NCI-H2227 (cell line): ENCODE data around the gene GNAT3.

Source experiments
- DNase-seq: peaks from one replicate; lab custom pipeline; 2025; ENCODE audit not compliant: unreplicated experiment; lab: John Stamatoyannopoulos, UW

Gene GNAT3

DNA sequence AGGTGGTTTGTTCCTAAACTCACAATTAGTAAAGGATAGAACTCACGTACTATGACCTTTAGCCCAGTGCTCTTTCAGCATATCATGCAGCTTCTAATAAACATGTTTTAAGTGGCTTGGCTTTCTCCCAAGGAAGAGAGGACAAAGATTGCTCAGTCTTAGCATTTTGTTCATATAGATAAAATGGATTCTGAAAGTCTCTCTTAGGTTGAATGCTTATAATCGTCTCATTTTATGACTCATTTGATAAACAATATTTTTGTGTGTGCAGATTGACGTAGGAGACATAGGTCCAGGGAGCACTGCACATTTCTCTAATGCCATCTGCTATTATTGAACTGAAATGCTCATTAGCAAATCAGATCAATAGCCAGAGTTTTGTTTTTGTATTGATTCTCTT is 44.8 kb downstream of the GNAT3 start:
- peak; percentile 58 for DNase-seq

DNA sequence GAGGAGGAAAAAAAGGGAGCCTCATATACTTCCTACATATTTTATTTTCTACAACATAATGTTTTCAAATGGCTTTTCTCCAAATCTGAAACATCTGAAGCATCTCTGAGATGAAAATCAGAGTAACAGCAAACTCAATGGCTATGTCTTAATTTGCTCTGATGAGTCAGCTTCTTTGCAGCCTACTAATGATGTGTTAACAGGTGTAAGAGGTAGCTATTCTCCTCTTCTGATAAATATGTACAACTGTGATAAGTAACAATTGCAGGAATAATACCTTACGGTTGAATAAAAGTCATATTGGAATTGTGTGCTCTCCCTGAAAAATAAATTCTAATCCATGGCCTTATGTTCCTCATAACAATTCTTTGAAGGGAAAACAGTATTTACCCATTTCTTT is 45.2 kb downstream of the GNAT3 start:
- DNase-seq: no peak

- DNase-seq: no peak
Observed at GRCh38 chr7:80464211-80464610, 47.7 kb downstream of the GNAT3 start.

- no peak for DNase-seq
Observed at GRCh38 chr7:80463272-80463920, 48.5 kb downstream of the GNAT3 start.

- DNase-seq: no peak
Observed at GRCh38 chr7:80460857-80461256, 51.0 kb downstream of the GNAT3 start.

- no peak for DNase-seq
Observed at GRCh38 chr7:80459776-80460510, 51.9 kb downstream of the GNAT3 start.

DNA sequence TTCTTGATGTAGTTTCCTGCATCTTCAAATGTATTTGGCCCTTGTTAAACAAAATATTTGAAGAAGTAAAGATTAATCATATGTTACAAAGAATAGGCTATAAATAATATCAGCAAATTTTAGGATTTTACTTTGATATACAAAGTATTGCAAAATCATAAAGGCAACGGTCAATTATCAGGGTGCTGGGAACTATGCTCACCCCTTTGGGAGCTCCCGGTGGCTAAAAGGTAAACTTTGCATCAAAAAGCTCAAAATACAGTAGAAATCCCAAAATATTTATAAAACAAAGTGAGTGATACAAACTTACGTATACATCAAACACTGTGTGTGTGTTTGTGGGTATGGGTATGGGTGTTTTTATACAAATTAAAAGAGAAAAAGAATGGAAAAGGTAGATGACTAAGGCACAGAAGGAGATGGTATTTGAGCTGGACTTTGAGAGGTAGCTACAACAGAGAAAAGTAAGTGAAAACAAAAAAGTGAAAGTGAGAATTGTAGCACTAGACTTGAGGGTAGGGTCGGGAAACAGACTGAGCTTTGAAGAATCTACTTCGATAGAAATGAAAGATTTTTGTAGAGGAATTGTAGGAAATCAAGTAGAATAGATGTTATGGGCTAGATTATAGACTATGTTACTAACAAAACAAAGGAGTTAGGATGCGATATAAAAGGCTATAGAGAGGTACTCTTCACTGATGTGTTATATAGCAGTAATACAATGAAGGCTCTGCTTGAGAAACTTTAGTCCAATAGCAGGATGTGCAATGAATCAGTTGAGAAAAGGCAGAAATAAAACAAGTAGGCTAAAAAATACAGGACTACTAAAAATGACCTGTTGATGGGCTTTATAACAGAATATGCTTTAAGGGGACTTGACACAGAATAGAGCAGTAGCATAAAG is 52.8 kb downstream of the GNAT3 start:
- DNase-seq: no peak

- DNase-seq: peak; percentile 47
Observed at GRCh38 chr7:80453699-80454340, 58.0 kb downstream of the GNAT3 start.

- DNase-seq: no peak
Observed at GRCh38 chr7:80450621-80451308, 61.1 kb downstream of the GNAT3 start.

DNA sequence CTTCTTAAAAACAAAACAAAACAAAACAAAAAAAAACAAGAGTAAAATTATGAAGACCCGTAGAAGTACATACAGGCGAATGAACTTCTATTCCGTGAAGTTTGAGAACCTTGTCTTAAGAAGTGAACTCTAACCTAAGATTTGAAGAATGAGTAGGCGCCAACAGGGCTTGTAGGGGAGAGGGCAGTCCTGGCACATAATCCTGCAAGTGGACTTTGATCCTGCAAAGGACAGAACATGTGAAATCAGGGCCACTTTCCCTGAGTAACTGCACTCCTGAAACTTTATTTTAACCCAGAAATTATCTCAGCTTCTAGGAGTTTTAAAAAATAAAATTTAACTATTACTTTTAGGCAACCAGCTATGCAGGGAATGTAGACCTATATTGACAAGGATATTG is 62.0 kb downstream of the GNAT3 start:
- DNase-seq: no peak

DNA sequence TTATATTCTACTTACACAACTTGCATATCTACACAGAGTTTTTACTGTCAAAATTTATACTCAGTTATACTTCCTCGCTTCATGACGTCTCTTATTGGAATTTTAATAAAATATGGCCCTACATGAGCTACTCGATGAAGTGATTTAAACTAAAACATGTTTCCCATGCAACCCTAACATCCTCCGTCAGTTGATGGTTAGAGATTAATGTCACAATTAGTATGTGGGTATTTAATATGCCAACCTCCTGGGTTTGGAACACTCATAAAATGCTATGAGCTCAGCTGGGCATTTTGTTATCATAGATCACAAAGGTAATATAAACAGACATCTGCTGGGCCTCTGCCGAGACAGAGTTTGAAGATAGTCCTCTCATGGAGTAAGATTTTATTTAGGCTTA is 66.5 kb downstream of the GNAT3 start:
- no peak for DNase-seq

DNA sequence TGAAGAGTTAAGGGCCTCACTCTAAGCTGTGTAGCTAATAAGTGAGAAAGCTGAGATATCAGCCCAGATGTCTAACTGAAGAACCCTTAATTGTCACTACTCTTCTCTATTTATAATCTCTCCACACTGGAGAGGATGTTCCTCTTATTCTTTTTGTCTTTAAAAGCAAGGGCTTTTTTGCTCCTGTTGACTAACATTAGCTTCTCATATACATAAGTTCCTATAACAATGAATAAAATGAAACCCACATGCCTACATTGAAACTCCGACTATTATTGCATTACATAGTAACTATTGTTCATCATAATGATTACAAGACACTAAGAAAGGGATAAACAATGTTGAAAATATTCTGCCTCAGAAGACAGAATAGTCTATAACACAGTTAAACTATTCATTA is 67.1 kb downstream of the GNAT3 start:
- no peak for DNase-seq

- no peak for DNase-seq
Observed at GRCh38 chr7:80443325-80443724, 68.5 kb downstream of the GNAT3 start.

- DNase-seq: no peak
Observed at GRCh38 chr7:80440883-80441282, 71.0 kb downstream of the GNAT3 start.

GRCh38 chr7:80439894-80440821 is 71.7 kb downstream of the GNAT3 start:
- DNase-seq: no peak

- no peak for DNase-seq
Observed at GRCh38 chr7:80435521-80435920, 76.3 kb downstream of the GNAT3 start.

GRCh38 chr7:80434047-80434446 is 77.8 kb downstream of the GNAT3 start:
- DNase-seq: no peak

DNA sequence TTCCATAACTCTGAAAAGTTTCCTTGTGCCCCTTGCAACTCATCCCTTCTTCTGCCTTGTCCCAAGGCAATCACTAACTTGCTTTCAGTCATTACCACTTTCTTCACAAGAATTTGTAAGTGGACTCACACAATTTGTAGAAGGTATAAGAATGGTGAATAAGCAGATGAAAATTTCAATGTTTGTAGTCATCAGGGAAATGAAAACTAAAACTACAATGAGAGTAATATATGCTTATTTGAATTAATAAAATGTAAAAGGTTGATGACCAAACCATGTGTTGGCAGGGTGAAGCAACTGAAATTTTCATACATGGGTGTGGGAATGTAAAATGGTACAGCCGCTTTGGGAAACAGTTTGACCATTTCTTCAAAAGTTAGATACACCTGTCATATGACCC is 79.7 kb downstream of the GNAT3 start:
- no peak for DNase-seq

DNA sequence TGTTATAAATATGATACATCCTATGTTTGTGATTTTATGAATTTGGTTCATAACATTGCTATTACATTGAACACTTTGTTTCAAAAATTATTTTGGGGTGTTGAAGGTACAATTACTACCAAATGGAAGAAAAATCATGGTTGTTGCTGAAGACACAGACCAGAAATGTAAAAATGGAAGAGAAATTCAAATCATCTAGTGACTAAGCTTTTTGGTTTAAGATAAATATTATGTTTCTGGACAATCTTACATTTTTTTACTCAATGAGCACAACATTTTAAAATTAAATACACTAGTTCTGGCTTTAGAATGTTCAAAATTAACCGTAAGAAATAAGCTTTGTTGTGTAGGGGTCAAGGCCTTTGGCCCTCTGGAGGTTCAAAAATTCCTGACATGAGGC is 82.7 kb downstream of the GNAT3 start:
- no peak for DNase-seq
